Activated naive CD4-positive, alpha-beta T cell treated with anti-CD3 and anti-CD28 coated beads, Interleukin-2, amount 50 U/mL, for 72 hours (primary cell): ENCODE measurements around the gene FAM151B. TPM values are rescaled to one million over a fixed set of nuclear protein-coding genes. Genes with fewer than 3 reads are reported as not detected.
A peak's percentile ranks its signal among the peaks of the same experiment; 100 is the strongest.
"Not testable (repeated sequence)": the region's sequence is repeated elsewhere in the genome, so short reads cannot be mapped to it uniquely, and the experiment has no call there.

ENCODE experiments used
- ATAC-seq, 2 donors: fragments of 150-1000 bp; cut with Tn5 transposase; 2 replicates each; pipeline ENCODE4 v1.10.0; 2021; ENCODE audit warnings: mild to moderate bottlenecking in 2 of 2, moderate library complexity in 2 of 2
- DNase-seq, 2 donors: peaks; one replicate each; pipeline ENCODE4 v3.0.0; 2021 to 2022; ENCODE audit warnings: low spot score in 2 of 2
- H3K27ac Mint-ChIP-seq, 2 donors: one replicate each; pipeline ENCODE4 v1.8.0; 2022; ENCODE audit warnings: mild to moderate bottlenecking in 2 of 2, mixed read lengths in 2 of 2
- H3K36me3 Mint-ChIP-seq, 2 donors: one replicate each; pipeline ENCODE4 v1.8.0; 2022; ENCODE audit warnings: mixed read lengths in 2 of 2
- H3K9me3 Mint-ChIP-seq, 2 donors: one replicate each; pipeline ENCODE4 v1.8.0; 2022; ENCODE audit warnings: mixed read lengths in 2 of 2
- total RNA-seq, 2 donors: library from RNA; stranded (reverse); gene quantifications; one replicate each; pipeline ENCODE4 v1.2.3, GENCODE V29; 2022

Gene FAM151B, protein sequence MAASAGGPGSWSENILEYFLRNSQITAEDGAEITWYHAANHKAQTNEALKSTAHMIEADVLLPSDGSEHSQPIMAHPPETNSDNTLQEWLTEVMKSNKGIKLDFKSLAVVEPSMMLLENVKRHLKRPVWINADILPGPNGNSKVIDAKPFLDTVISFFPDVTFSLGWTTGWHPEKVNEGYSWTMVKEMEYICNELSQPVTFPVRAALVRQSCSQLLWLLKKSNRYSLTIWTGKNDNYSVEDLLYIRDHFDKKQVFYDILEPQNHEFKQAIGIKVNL
- total RNA-seq, result under 1 TPM; 0.14 to 0.52 TPM

DNA sequence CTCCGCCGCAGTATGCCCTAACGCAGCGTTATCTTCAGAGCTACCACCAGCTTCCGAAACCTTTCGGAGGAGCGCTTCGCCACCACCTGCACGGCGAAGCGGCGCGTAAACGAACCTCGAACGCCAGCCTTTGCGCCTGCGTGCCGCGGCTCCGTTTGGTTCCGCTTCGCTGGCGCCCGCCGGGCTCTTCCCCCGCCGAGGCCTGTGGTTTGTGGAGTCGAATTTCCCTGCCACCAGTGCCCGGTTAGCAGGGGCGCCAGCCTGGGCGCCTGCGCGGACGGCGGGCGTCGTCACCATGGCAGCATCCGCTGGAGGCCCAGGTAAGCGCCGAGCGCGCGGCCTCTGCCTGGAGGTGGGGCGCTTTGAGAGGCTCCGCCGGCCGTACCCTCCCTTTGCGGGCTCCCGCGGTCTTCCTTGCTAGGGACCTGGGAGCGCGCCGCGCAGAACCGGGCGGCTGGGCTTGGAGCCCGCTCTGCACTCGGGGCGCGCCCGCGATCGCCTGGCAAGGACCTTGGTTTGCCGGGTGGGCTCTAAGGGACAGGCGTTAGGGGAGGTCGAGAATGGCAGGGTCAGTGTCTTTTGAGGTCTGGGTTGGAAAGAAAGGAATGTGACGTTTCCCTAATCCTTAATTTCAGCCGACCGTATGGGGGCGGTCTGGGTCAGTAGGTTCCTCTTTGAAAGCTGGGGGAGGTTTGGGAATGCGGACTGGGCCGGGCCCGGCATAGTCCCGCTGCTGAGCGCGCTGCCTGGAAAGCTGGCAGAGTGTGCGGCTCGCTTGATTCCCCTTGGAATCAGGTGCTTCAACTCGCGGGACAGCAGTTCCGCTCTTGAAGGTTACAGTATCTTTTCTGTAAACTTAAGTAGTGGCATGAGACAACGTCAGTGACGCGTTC is at the start of gene FAM151B:
Gene FAM151B (plus strand): TSS at position 272 of the 893 bp plus-strand sequence. CDS start 24 bp downstream, at position 296.
- Mint-ChIP-seq H3K27ac (peak within 1 kb of the TSS; percentile 58 to 65), H3K36me3 (peaks cover 8 to 19% of the 10 kb centered on the region in 2 donors), H3K9me3 (peaks cover 0 to 5% of the 10 kb centered on the region in 2 donors)
- ATAC-seq, result peak; percentile 96 to 97
- DNase-seq, result peak; percentile 72 to 88

DNA sequence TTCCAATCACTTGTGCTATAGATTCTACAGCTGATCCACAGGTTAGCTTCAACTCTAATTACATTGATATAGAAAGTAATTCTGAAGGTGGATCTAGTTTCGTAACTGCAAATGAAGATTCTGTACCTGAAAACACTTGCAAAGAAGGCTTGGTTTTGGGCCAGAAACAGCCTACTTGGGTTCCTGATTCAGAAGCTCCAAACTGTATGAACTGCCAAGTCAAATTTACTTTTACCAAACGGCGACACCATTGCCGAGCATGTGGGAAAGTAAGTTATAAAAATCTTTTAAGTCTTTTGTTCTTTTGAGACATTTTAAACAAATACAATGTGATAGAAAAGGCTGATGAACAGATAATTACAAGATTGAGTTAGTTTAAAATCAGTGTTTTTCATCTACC is 49.2 kb upstream of the FAM151B start:
- Mint-ChIP-seq H3K9me3 (no peaks in the 10 kb centered on the region), H3K27ac (no peak overlapping the region), H3K36me3 (peaks cover 14 to 17% of the 10 kb centered on the region in 2 donors)
- no peak for DNase-seq
- no peak for ATAC-seq

GRCh38 chr5:80439213-80439612 is 48.7 kb upstream of the FAM151B start:
- Mint-ChIP-seq H3K27ac (no peak overlapping the region), H3K9me3 (no peaks in the 10 kb centered on the region), H3K36me3 (peaks cover 14 to 17% of the 10 kb centered on the region in 2 donors)
- DNase-seq (no peak), ATAC-seq (no peak)

DNA sequence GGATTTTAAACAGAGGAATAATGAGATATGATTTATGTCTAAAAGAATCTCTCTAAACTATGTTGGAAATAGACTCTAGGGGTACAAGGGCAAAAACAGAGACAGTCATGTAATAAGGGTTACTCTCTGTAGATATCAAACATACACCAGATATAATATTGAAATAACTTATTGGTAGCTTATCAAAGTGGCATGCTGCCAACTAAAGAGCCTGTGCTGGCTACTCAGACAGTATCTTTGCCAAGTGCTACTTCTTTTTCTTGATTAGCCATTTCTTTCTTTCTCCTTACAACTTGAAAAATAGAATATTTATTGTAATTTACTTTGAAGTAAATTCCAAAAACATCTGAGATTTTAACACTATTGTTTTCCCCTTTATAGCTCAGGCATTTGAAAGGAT is 45.2 kb upstream of the FAM151B start:
- ATAC-seq (no peak), DNase-seq (no peak)
- peaks cover 0 to 3% of the 10 kb centered on the region in 2 donors for H3K36me3 Mint-ChIP-seq
- no peaks in the 10 kb centered on the region for H3K9me3 Mint-ChIP-seq
- no peak overlapping the region for H3K27ac Mint-ChIP-seq

DNA sequence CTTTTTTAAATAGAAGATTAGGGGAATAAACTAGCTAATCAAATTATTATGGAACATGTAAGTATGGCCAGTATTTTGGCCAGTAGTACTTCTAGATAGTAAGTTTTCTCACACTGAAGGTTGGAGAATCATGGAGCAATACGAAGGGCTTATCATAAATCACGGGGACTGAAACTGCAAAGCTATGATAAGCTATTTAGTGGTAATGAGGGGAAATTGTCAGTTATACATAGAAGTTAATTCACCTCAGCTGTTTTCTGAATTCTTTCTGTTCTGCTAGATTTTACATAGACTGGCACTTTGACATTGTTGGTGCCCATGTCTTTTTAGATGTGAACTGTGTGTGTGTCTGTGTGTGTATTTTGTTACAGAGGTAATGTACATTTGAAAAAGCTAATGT is 34.5 kb upstream of the FAM151B start:
- DNase-seq (no peak), ATAC-seq (no peak)
- Mint-ChIP-seq H3K9me3 (no peaks in the 10 kb centered on the region), H3K27ac (no peak overlapping the region), H3K36me3 (no peaks in the 10 kb centered on the region)

DNA sequence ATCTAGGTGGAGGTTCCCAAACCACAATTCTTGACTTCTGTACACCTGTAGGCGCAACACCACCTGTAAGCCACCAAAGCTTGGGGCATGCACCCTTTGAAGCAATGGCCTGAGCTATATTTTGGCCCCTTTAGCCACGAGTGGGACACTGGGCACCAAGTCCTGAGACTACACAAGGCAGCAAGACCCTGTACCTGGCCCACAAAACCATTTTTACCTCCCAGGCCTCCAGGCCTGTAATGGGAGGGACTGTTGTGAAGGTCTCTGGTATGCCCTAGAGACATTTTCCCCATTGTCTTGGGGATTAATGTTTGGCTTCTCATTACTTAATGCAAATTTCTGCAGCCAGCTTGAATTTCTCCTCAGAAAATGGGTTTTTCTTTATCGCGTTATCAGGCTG is 24.6 kb upstream of the FAM151B start:
- DNase-seq (no peak), ATAC-seq (no peak)
- H3K9me3 Mint-ChIP-seq, result peaks cover 7 to 23% of the 10 kb centered on the region in 2 donors
- peaks cover 32 to 66% of the 10 kb centered on the region in 2 donors for H3K36me3 Mint-ChIP-seq
- no peak overlapping the region for H3K27ac Mint-ChIP-seq

DNA sequence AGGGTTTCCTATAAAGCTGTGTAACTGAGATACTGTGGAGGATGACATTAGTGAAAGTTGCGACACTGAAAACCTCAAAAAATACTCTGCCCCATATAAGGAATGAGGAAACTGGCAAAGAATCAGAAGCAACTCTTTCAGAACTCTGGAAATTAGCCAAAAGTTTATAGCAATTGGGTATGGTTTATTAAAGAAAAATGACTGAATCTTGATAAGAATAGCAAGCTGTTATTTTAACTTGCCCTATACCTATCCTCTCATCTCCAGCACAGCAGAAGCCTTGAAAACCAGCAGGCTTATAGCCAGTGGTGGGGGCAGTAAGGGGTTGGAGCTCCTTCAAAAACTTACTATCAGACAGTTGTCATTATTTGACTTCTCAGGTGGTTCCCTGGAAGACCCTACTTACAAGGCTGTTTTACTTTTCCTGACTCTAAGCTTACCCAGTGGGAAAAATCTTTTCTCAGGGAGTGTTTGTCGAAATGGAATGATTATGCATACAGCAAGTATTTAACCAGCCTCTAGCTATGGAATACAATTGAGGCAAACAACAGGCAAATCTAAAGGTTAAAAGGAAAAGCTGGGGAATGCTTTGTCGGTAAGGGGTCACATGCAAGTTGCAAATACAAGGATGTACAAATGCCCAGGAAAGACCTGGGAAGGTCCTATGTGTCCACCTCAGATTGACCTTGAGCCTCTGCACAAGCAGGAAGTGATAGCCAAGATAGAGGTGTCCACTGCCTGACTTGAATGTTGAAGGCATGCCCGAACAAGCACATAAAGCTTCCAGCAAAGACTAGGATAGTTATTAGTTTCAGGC is 21.0 kb upstream of the FAM151B start:
- no peak for DNase-seq
- peaks cover 52 to 66% of the 10 kb centered on the region in 2 donors for H3K36me3 Mint-ChIP-seq
- no peak for ATAC-seq
- peak overlapping the region; percentile 22 for H3K27ac Mint-ChIP-seq
- H3K9me3 Mint-ChIP-seq, result peaks cover 17 to 29% of the 10 kb centered on the region in 2 donors

GRCh38 chr5:80468131-80468530 is 19.8 kb upstream of the FAM151B start:
- Mint-ChIP-seq H3K36me3 (peaks cover 39 to 57% of the 10 kb centered on the region in 2 donors), H3K9me3 (peaks cover 17 to 19% of the 10 kb centered on the region in 2 donors), H3K27ac (no peak overlapping the region)
- ATAC-seq, result no peak
- no peak for DNase-seq

DNA sequence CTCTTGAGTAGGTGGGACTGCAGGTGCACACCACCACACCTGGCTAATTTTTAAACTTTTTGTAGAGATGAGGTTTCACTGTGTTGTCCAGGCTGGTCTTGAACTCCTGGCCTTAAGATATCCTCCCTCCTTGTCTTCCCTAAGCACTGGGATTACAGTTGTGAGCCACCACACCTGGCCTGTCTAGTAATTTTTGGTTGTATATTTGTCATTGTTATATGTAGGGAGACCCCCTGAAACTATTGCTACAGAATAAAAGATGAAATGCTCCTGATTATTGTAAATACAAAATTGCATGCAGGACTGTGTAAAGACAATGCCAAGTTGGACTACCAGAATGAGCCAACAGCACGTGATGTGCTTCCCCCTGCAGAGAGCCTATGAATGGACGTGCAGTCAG is 17.3 kb upstream of the FAM151B start:
- not testable (repeated sequence) for DNase-seq, ATAC-seq, H3K27ac Mint-ChIP-seq
- Mint-ChIP-seq H3K36me3 (peaks cover 24 to 32% of the 10 kb centered on the region in 2 donors), H3K9me3 (peaks cover 9 to 12% of the 10 kb centered on the region in 2 donors)

- peaks cover 0 to 4% of the 10 kb centered on the region in 2 donors for H3K9me3 Mint-ChIP-seq
- no peak for ATAC-seq
- H3K27ac Mint-ChIP-seq, result no peak overlapping the region
- H3K36me3 Mint-ChIP-seq, result peaks cover 14 to 17% of the 10 kb centered on the region in 2 donors
- no peak for DNase-seq
Observed at GRCh38 chr5:80474929-80475328, 13.0 kb upstream of the FAM151B start.

DNA sequence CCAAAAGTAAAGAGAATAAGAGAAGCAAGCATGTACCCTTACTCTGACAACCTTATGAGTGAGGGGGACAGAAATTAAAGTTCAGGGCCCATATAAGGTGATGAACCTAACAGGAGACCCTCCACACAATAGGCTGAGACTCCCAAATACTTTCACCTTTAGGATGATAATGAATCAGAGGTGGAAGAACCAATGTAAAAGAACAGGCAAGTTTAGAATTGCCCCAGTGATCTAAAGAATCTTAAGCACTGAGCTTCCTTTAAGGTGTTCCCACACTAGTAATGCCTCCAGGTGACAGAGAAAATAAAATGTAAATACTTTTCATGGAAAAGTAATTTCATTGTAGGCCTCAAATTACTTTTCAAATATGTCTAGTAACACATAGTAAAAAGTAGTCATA is 8.2 kb upstream of the FAM151B start:
- Mint-ChIP-seq H3K9me3 (peaks cover 3 to 4% of the 10 kb centered on the region in 2 donors), H3K27ac (no peak overlapping the region), H3K36me3 (peaks cover 4 to 20% of the 10 kb centered on the region in 2 donors)
- ATAC-seq, result no peak
- DNase-seq, result no peak

- DNase-seq (no peak), ATAC-seq (no peak)
- Mint-ChIP-seq H3K36me3 (peaks cover 4 to 22% of the 10 kb centered on the region in 2 donors), H3K27ac (no peak overlapping the region), H3K9me3 (peaks cover 3 to 4% of the 10 kb centered on the region in 2 donors)
Observed at GRCh38 chr5:80480354-80480753, 7.5 kb upstream of the FAM151B start.

DNA sequence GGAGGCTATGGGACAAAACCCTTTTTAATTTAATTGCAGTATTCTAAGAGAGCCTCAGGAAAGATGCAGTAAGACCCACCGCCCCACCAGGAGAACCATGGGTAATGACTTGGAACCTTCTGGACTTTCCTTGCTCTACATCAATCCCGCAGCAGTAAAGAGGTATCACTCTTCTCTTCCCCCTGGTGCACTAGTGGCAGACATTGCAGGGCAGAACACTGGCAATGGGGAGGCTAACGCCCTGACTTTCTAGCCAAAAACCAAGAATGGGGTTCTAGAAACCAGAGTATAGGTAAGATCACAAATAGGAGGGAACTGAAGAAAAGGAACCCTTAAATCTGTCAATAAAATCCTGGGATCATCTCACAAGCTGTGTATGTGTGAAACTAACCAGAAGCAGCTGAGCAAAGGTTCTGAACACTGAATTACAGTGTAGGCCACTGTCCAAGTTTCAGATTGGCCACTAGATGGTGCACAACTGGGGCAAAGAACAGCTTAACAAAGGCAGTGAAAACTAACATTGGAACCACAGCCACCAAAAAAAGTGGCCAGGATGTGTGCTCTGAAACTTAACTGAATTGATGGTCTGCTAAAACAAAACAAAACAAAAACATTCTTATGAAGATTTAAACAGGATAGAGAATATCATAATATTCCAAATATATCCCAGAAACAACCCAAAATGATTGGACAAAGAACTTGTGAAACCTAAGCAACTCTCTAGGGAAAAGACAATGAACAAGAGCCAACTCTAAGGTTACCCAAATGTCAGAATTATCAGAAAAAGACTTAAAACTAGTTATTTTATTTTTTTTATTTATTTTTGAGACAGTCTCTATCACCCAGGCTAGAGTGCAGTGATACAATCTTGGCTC is 6.6 kb upstream of the FAM151B start:
- peaks cover 3 to 4% of the 10 kb centered on the region in 2 donors for H3K9me3 Mint-ChIP-seq
- H3K27ac Mint-ChIP-seq, result no peak overlapping the region
- peaks cover 4 to 22% of the 10 kb centered on the region in 2 donors for H3K36me3 Mint-ChIP-seq
- DNase-seq (no peak), ATAC-seq (peak; percentile 72 to 74)

DNA sequence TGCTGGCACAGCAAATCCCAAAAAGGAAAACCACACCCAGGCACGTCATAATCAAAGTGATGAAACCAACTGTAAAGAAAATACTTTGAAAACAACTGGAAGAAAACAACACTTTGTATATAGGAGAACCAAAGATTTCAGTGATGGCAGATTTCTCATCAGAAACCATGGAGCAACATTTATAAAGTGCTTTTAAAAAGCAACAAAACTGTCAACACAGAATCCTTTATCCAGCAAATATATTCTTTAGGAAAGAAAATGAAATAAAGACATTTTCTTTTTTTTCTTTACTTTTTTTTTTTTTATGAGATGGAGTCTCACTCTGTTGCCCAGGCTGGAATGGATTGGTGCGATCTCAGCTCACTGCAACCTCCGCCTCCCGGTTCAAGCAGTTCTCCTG is 5.3 kb upstream of the FAM151B start:
- Mint-ChIP-seq H3K27ac (no peak overlapping the region), H3K9me3 (peaks cover 3 to 8% of the 10 kb centered on the region in 2 donors), H3K36me3 (peaks cover 12 to 31% of the 10 kb centered on the region in 2 donors)
- DNase-seq, result no peak
- ATAC-seq, result no peak

DNA sequence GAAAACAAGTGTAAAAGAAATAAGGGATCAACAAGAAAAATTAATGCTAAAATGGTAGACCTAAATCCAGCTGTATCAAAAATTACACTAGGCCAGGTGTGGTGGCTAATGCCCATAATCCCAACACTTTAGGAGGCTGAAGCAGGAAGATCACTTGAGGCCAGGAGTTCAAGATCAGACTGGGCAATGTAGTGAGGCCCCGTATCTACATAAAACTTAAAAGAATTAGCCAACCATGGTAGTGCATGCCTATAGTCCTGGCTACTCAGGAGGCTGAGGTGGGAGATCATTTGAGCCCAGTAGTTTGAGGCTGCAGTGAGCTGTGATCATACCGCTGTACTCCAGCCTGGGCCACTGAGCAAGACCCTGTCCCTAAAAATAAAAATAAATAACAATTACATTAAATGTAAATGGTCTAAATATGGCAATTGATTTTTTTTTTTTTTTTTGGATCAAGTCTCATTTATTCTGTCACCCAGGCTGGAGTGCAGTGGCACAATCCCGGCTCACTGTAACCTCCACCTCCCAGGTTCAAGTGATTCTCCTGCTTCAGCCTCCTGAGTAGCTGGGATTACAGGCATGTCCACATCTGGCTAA is 4.2 kb upstream of the FAM151B start:
- no peak for ATAC-seq
- Mint-ChIP-seq H3K9me3 (peaks cover 3 to 8% of the 10 kb centered on the region in 2 donors), H3K36me3 (peaks cover 12 to 31% of the 10 kb centered on the region in 2 donors), H3K27ac (no peak overlapping the region)
- DNase-seq, result no peak
